NCI-H2029 treated with DMSO at 0.1 percent for 48 hours (cell line): ENCODE measurements around the gene CASQ1.

Experiments
- DNase-seq: peaks from one replicate; lab custom pipeline; 2025; lab: John Stamatoyannopoulos, UW

CASQ1 gene

DNA sequence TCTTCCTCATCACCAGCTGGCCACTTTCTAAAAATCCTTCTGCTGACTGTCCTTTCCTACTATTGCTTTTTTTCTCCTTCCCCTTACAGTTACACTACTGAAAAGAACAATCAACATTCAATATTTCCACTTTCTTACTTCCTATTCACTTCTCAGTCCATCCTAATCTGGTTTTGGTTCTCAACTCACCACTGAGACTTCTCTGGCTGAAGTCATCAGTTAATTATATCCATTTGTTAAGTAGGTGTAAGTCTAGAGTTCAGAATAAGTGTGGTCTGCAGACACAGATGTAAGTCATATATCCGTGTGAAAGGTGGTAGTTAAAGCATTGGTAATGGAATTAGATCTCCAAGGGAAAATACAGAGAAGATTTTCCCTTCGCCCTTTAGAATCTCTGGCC, 36.2 kb downstream of the CASQ1 start:
- DNase-seq, result no peak

DNA sequence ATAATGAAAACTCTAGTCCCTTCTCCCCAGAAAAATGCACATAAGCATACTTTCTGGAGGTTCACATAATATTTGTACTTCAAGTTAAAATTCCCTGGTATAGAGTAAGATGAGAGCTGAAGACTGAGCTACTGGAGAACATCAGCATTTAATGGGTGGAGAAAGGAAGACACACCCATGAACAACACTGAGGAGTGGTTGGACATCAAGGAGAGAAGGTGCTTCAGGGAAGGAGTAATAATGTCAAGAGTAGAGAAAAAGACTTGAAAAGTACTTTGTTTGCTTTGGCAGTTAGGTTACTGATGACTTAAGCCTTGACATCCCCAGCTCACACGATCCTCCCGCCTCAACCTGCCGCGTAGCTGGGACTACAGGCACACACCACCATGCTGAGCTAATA, 36.7 kb downstream of the CASQ1 start:
- DNase-seq, result no peak

DNA sequence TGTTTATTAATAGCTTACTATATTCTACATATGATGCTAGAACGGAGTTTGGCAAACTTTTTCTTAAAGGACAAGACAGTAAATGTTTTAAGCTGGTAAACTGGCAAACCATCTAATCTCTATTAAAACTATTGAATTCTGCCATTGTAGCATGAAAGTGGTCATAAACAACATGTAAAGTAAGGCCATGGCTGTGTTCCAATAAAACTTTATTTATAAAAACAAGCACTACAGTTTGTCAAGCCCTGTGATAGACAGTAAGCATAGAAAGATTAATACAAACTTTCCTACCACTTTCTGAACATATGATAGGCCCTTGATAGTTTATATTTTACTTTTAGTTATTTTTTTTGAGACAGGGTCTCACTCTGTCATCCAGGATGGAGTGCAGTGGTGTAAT, 37.2 kb downstream of the CASQ1 start:
- DNase-seq, result no peak

DNA sequence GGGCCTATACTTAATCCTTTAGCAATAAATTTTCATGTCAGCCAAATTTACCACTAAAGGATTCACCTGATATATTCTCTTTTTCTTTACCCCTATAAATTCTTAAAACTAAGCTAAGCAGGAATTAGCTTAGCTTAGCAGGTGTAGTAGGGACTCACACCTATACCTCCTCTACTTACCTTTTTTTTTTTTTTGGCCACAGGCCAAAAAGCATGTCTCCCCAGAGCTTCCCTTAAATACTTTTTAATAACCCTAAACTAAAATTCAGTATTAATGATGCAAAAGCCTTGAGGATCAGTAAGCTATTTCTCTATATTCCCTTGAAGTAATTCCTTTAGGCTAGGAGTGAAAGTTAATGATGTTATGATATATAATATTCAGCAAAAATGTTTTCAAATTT, 38.1 kb downstream of the CASQ1 start:
- DNase-seq, result no peak

DNA sequence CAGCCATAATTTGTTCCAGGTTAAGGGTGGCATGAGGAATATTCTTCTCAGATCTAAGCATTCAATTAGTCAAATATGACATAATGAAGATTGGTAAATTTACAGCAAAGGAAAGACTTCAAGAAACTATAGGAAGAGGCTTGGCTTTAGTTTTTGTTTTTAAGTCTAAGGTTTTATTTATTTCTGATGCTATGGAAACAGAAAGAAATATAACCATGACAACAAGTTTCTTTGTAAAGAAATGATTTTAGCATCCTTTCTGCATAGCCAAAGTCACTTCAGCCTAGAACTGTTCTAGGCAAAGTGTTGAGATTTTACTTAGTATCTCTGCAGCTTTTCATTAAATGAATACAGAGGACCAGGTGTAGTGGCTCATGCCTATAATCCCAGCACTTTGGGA, 42.5 kb downstream of the CASQ1 start:
- no peak for DNase-seq

DNA sequence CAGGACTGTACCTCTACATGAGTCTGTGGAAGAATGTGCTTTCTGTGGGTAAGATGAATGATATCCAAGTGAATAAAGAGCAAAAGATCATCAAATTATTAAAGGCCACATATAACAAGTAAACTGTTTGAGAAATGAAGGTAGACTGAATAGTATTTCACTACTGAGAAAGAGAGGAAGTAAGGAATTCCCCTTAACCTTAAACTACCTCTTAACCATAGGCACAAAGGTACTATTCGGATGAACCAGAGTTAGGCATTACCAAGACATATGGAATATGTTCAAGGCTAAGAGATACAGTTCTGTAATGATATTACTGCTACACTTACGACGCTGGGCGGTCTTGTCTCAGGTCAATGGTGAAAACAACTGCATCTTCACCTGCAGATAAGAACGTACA, 46.4 kb downstream of the CASQ1 start:
- no peak for DNase-seq

DNA sequence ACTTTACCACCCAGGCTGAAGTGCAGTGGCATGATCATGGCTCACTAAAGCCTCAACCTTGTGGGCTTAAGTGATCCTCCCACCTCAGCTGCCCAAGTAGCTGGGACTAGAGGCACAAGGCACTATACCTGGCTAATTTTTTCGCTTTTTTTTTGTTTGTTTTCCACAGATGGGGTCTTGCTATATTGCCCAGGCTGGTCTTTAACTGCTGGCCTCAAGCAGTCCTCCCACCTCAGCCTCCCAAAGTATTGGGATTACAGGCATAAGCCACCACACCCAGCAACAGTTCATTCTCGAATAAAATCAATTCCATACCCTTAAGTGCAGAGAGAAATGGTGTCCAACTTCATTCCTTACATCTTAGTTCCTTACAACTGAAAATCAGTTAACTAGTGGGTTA, 47.2 kb downstream of the CASQ1 start:
- no peak for DNase-seq

DNA sequence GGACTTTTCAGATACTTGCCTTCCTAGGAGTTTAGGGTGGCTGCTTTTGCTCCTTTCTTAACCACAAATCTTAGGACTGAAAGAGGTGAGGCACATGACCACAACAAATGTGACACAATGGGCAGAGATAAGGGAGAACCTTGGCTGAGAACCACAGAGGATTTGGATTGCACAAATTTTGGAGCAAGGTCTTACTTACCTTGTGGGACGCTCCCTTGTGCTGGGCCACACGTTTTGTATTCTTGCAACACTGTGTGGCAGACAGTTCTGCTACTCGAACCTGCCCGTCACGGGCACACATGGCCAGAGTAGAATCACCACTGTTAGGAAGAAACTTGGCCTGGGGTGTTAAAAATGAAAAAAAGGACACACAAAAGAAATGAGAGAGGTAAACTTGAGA, 48.0 kb downstream of the CASQ1 start:
- DNase-seq, result no peak

DNA sequence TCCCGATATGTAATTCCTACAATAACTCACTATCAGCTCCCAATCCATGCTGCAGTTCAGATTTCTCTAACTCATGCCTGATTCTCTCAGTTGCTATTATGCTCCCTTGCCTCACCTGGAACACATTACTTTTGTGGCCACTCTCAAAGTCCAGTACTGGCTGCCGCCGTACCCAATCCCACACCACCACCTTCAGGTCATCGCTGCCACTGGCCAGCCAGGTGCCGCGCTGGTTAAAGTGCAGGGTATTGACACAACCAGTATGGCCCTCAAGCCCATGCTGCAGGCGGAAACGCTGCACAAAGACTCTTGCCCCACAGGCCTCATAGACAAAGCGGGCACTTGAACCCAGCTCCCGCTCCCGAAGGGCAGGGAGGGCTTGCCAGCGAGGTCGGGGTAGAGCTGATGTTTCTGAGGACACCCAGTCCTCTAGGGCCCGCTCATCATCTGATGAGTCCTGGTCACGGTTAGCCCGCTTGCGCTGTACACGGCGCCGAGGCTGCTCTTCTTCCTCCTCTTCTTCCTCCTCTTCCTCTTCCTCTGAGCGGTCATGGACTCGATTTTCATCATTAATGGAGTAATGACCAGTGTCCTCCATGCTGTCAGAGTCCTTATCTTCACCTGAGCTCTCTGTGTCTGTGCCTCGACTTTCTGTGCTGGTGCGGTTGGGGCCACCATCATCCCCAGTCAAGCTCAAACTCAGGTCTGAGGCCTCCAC, 49.4 kb downstream of the CASQ1 start:
- DNase-seq, result no peak

DNA sequence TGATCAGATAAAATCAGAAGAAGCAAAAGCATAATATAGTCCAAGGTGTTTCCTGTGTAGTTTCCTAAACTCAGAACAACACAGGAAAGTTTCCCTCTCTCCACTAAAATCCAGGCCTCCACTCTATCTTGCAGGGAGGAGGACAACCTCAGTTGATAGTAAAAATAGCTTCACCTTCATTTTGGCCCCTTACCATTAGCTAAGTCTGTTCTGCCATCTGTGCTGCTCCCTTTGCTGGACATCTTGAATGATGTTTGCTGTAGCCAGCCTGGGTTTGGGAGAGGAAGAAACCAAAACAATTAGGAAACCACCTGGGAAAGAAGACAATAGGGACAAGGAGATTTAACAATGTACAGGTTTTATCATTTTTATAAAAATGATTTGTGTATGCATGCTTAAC, 53.4 kb downstream of the CASQ1 start:
- DNase-seq, result no peak

DNA sequence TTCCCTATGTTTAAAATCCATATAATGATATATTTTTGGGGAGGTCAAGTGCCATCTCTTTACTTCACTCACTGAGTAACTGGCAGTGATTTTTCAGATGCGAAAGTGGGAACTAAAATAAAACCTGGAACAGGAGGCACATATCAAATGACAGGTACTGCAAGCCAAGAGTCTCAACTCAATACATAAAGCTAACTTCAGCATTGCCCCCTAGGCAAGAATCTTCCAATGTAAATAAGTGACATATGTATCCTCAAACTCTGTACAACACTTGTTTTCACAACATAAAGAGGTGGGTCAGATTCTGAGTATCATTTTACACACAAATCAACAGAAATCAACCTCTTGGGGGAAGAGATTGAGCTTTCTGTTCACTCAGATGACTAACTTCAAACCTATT, 53.8 kb downstream of the CASQ1 start:
- no peak for DNase-seq

DNA sequence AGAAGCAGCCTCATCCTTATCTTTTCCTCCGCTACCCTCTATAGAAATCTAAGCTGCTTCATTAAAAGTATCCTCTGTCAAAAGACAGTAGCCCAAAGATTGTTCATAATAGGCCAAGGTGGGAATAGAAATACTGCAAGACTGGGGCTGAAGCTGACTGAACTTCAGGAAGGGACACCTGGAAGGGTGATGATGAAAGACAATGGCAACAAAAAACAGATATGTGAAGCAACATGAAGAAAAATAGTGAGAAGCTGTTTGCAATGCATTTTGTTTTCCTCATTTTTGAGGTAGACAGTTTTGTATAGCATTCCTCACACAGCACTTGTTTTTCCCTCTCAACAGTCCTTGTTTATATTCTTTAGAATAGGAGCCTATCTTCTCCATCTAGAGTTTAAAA, 55.1 kb downstream of the CASQ1 start:
- DNase-seq, result no peak

DNA sequence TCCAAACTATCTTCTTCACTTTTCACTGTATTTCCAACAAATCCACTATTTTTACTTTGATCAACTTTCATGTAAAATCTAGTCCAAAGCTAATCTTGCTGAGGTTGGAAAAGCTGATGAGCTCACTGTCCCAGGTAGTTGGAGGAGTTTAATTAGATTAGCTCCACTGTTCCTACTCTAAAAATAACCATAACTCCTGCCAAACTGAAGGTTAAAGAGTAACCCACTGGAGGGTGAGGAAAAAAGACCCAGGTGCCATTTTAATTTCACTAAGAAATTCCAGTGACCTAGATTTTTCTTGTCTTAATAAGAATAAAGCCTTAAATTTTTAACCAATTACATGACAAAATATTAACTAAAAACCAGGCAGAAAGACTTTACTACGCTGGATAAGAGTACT, 56.7 kb downstream of the CASQ1 start:
- DNase-seq, result no peak

DNA sequence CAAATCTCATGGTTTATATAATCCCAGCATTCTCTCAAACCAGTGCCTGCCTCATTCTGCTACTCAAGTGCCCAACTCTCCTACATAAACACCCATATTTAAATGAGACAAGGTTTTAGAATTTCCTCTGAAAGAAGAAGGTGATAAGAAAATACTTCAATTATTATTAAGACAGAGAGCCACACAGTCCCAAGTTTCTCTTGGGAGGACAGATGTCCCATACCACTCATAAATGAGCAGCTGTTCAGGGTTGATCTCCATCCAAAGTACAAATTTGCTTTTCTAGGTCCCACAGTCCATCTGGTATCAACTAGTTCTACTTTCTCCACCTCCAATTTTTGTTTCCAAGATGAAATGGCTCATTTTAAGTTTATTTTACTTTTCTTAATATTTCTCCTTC, 60.6 kb downstream of the CASQ1 start:
- no peak for DNase-seq
